ENCODE measurements around the gene IL36A.

DNA sequence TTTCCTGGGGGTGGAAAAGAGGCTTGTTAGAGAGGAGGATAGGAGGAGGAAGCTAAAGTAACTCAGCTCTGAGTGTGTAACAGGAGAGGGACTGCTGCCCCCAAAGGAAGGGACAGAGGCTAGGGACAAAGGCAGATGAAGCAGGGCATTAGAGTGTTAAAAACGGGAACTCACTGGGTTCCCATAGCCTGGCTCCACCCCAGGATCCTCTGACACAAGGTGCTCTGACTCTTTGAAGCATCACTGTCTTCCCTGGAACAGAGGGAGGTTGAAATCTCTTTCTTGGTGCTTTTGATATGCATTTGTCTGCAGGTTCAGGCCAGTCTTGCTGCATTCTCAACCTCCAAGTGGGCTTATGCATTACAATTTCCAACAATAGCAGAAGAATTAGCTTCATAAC is 22.9 kb downstream of the IL36A start:
- TF ChIP-seq, protein P1, sequence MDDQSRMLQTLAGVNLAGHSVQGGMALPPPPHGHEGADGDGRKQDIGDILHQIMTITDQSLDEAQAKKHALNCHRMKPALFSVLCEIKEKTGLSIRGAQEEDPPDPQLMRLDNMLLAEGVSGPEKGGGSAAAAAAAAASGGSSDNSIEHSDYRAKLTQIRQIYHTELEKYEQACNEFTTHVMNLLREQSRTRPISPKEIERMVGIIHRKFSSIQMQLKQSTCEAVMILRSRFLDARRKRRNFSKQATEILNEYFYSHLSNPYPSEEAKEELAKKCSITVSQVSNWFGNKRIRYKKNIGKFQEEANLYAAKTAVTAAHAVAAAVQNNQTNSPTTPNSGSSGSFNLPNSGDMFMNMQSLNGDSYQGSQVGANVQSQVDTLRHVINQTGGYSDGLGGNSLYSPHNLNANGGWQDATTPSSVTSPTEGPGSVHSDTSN (CRISPR knock-in tag; IDR thresholded peaks at IDR 0.05) = no peak
- TF ChIP-seq CTCF (tag by site-specific recombination; IDR thresholded peaks at IDR 0.05) = no peak
- no peak for TF ChIP-seq ZNF274 (IDR thresholded peaks at IDR 0.05; ENCODE audit: low read length)
- TF ChIP-seq ZNF274 (tag by site-specific recombination; IDR thresholded peaks at IDR 0.05; ENCODE audit: borderline replicate concordance) = no peak
- no peak for TF ChIP-seq FEZF1 (tag by site-specific recombination; IDR thresholded peaks at IDR 0.05)
- no peak for TF ChIP-seq ZNF302 (tag by site-specific recombination; IDR thresholded peaks at IDR 0.05; ENCODE audit: low read depth)
- no peak for TF ChIP-seq ZEB2 (tag by site-specific recombination; IDR thresholded peaks at IDR 0.05)
- no peak for TF ChIP-seq ZNF2 (tag by site-specific recombination; IDR thresholded peaks at IDR 0.05)
- TF ChIP-seq ZNF549 (tag by site-specific recombination; IDR thresholded peaks at IDR 0.05) = no peak
